HCT116 (cell line): ENCODE data around the gene SUGCT. TPM values are rescaled to one million over a fixed set of nuclear protein-coding genes. Genes with fewer than 3 reads are reported as not detected.

Source experiments
- ATAC-seq: fragments of 200-7000 bp; cut with Tn5 transposase; 2 replicates; pipeline ENCODE4 v1.9.1; 2020; ENCODE audit warnings: mild to moderate bottlenecking, moderate library complexity
- BruUV-seq: library from RNA; stranded (reverse); fragments of 400-500 nt; replicated peaks from 2 replicates; lab custom pipeline; 2021; lab: Mats Ljungman, UMichigan
- CTCF ChIA-PET: fragments of 300-600 bp; sonication (Branson Sonifier 250); formaldehyde crosslinking; loops from one replicate; lab custom pipeline; 2021; ENCODE audit warnings: antibody characterized with exemption; lab: Charles Lee
- POLR2A ChIA-PET: fragments of 300-600, 350-600 bp; sonication (Branson Sonifier 250); formaldehyde crosslinking; loops from one replicate; lab custom pipeline; 2021; ENCODE audit warnings: antibody characterized with exemption; lab: Charles Lee
- RAD21 ChIA-PET, 2 experiments: fragments of 300-600 bp; sonication (Branson Sonifier 250); formaldehyde crosslinking; loops; one replicate each; lab custom pipeline; 2023; ENCODE audit warnings: low total read pairs in 2 of 2; ENCODE audit not compliant: uncharacterized antibody in 2 of 2, unreplicated experiment in 2 of 2, low non-redundant PET in 1 of 2; lab: Charles Lee
- DNase-seq: peaks from one replicate; pipeline ENCODE4 v3.0.0-alpha.2; 2010; ENCODE audit warnings: low read depth, low spot score
- H2AFZ ChIP-seq: fragments of 200-600 bp; shearing (Covaris generic), sonication (generic); 2 replicates; pipeline ENCODE4 v1.6.1; 2017; ENCODE audit warnings: low read depth, mixed run types, mixed read lengths, antibody characterized with exemption, low read length; ENCODE audit not compliant: poor library complexity, severe bottlenecking
- H3K27ac ChIP-seq: 2 replicates; pipeline ENCODE4 v1.5.1; 2012; ENCODE audit warnings: low read depth, low read length
- H3K27me3 ChIP-seq: fragments of 200-600 bp; sonication (generic); 2 replicates; pipeline ENCODE4 v1.6.1; 2016; ENCODE audit warnings: mixed run types, low read length, mixed read lengths; ENCODE audit not compliant: insufficient read depth
- H3K36me3 ChIP-seq, 2 experiments: fragments of 200-500 bp in 1 of 2; fragments of 200-600 bp in 1 of 2; sonication (Bioruptor generic) in 1 of 2; sonication (generic) in 1 of 2; 2 replicates each; pipeline versions ENCODE4 v1.5.1 to v1.6.1; 2014 to 2016; ENCODE audit warnings: low read length in 2 of 2, inconsistent platforms in 1 of 2, mixed read lengths in 1 of 2, mixed run types in 1 of 2; ENCODE audit not compliant: insufficient read depth in 2 of 2, control insufficient read depth in 1 of 2
- H3K4me1 ChIP-seq, 2 experiments: fragments of 200-600 bp in 1 of 2; sonication (generic) in 1 of 2; 2 replicates each; pipeline versions ENCODE4 v1.5.1 to v1.6.1; 2012 to 2017; ENCODE audit warnings: low read length in 2 of 2, inconsistent platforms in 1 of 2, mild to moderate bottlenecking in 1 of 2, mixed read lengths in 1 of 2, mixed run types in 1 of 2, moderate library complexity in 1 of 2; ENCODE audit not compliant: insufficient read depth in 2 of 2, control insufficient read depth in 1 of 2
- H3K4me2 ChIP-seq: fragments of 200-600 bp; sonication (generic); 2 replicates; pipeline ENCODE4 v1.6.1; 2017; ENCODE audit warnings: mixed run types, low read length, mixed read lengths
- H3K4me3 ChIP-seq, 2 experiments: fragments of 200-600 bp in 1 of 2; sonication (generic) in 1 of 2; replicated peaks in 1 of 2; 2 replicates each; pipeline ENCODE4 v1.5.1; 2011 to 2016; ENCODE audit warnings: low read length in 2 of 2, control low read depth in 1 of 2, low read depth in 1 of 2, mild to moderate bottlenecking in 1 of 2, mixed read lengths in 1 of 2, mixed run types in 1 of 2
- H3K79me2 ChIP-seq: fragments of 200-600 bp; sonication (generic); 2 replicates; pipeline ENCODE4 v1.6.1; 2017; ENCODE audit warnings: mild to moderate bottlenecking, mixed run types, low read length, moderate library complexity, mixed read lengths; ENCODE audit not compliant: insufficient read depth
- H3K9ac ChIP-seq: fragments of 200-600 bp; sonication (generic); 2 replicates; pipeline ENCODE4 v1.6.1; 2016; ENCODE audit warnings: low read length, mixed read lengths
- H3K9me2 ChIP-seq: fragments of 200-600 bp; sonication (generic), shearing (Covaris generic); 2 replicates; pipeline ENCODE4 v1.6.1; 2017; ENCODE audit warnings: mixed run types, mild to moderate bottlenecking, moderate library complexity; ENCODE audit not compliant: insufficient read depth
- H3K9me3 ChIP-seq, 2 experiments: fragments of 200-500 bp in 1 of 2; fragments of 200-600 bp in 1 of 2; sonication (Bioruptor generic) in 1 of 2; sonication (generic) in 1 of 2; 2 replicates each; pipeline ENCODE4 v1.6.1; 2014 to 2017; ENCODE audit warnings: low read length in 2 of 2, mixed read lengths in 2 of 2, inconsistent platforms in 1 of 2, low read depth in 1 of 2, mild to moderate bottlenecking in 1 of 2, mixed run types in 1 of 2, moderate library complexity in 1 of 2; ENCODE audit not compliant: control insufficient read depth in 1 of 2, insufficient read depth in 1 of 2
- H4K20me1 ChIP-seq: fragments of 200-600 bp; sonication (generic), shearing (Covaris generic); 2 replicates; pipeline ENCODE4 v1.6.1; 2017; ENCODE audit warnings: mixed run types, mild to moderate bottlenecking, moderate library complexity; ENCODE audit not compliant: insufficient read depth
- CBX3 ChIP-seq: IDR thresholded peaks from 2 replicates; pipeline ENCODE4 v1.6.1; 2012; ENCODE audit warnings: low read depth
- EZH2 ChIP-seq: fragments of 200-600 bp; sonication (generic); IDR thresholded peaks from 2 replicates; pipeline ENCODE4 v1.6.1; 2017; ENCODE audit warnings: antibody characterized with exemption, mixed run types
- FOSL1 ChIP-seq: IDR thresholded peaks from 2 replicates; pipeline ENCODE4 v1.6.1; 2012; ENCODE audit warnings: low read depth
- POLR2AphosphoS5 ChIP-seq: IDR thresholded peaks from 2 replicates; pipeline ENCODE4 v1.6.1; 2011; ENCODE audit warnings: mild to moderate bottlenecking, low read depth, low read length, moderate library complexity
- SIN3A ChIP-seq: IDR thresholded peaks from 2 replicates; pipeline ENCODE4 v1.6.1; 2012; ENCODE audit warnings: low read depth
- SRF ChIP-seq: IDR thresholded peaks from 2 replicates; pipeline ENCODE4 v1.6.1; 2012; ENCODE audit warnings: low read depth
- TCF7L2 ChIP-seq: IDR thresholded peaks from 2 replicates; pipeline ENCODE4 v1.7.0; 2011; ENCODE audit warnings: borderline replicate concordance, inconsistent platforms; ENCODE audit not compliant: insufficient read depth, insufficient read length; ENCODE audit errors: extremely low read depth
- ZFX ChIP-seq: fragments of 450-650 bp; IDR thresholded peaks from 2 replicates; pipeline ENCODE4 v1.6.1; 2017
- intact Hi-C: fragments of 100-400 bp; cut with micrococcal nuclease; formaldehyde crosslinking; loops from 2 replicates; pipeline ENCODE4 v1.10.0; 2022
- total RNA-seq: library from RNA; stranded (reverse); gene quantifications from one replicate; pipeline ENCODE4 v1.2.1, GENCODE V29; 2021; ENCODE audit not compliant: unreplicated experiment
- TF ChIP-seq, protein P1 (sequence below), 3 experiments: fragments of 200-600 bp in 1 of 3; sonication (generic) in 1 of 3; IDR thresholded peaks in 2 of 3; conservative IDR thresholded peaks in 1 of 3; 2 replicates each; pipeline ENCODE4 v1.5.1; 2012 to 2017; ENCODE audit warnings: low read depth in 2 of 3, low read length in 2 of 3, antibody characterized with exemption in 1 of 3, borderline replicate concordance in 1 of 3, control low read depth in 1 of 3, mild to moderate bottlenecking in 1 of 3, mixed read lengths in 1 of 3, mixed run types in 1 of 3, moderate library complexity in 1 of 3; ENCODE audit not compliant: insufficient read depth in 1 of 3

The SUGCT gene
- total RNA-seq, 1 experiment from 2014 or later, result 4.4 TPM

DNA sequence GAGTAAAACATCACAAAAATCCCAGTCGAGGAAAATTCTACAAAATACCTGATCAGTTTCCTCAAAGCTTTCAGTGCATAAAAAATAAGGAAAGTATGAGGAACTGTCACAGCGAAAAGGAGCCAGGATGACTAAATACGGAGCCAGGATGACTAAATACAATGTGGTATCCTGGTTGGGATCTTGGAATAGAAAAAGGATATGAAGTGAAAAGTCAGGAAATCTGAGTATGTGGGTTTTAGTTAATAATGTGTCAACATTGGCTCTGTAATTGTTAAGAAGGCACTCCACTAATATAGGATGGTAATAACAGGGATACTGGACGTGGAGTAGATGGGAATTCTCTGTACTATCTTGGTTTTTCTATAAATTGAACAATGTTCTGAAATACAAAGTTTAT is 175.5 kb downstream of the SUGCT start (continued):
- TF ChIP-seq EZH2 (no peak), SRF (no peak), FOSL1 (no peak)

DNA sequence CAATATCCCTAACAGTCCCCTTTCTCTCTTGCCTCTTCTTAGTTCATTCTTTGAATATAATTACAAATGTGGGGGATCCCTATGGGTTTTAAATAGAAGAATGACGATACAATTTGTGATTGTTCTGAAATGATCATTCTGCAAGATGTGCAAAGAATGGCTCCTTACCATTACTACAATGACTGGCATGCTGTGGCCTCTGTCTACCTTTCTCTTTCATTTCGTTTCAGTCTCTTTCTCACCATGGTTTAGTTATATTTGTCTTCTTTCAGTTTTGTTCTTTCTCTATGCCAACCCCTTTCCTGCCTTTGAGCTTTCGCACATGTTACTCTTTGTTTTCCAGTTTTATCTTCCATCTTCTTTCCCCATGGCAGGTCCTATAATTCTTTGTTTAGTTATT is 176.5 kb downstream of the SUGCT start:
- Histone ChIP-seq H3K4me3 (no peak overlapping the region), H3K36me3 (no peaks in the 10 kb centered on the region), H2AFZ (no peak overlapping the region), H3K9me3 (no peaks in the 10 kb centered on the region), H4K20me1 (no peaks in the 10 kb centered on the region), H3K9me2 (no peaks in the 10 kb centered on the region), H3K9ac (no peak overlapping the region), H3K4me1 (no peaks in the 10 kb centered on the region), H3K79me2 (no peaks in the 10 kb centered on the region), H3K4me2 (no peak overlapping the region), H3K27me3 (no peaks in the 10 kb centered on the region), H3K27ac (no peak overlapping the region)
- POLR2A ChIA-PET, result no interaction called here
- BruUV-seq, result no TSS peak
- RAD21 ChIA-PET, result no interaction called here
- CTCF ChIA-PET, result no interaction called here
- intact Hi-C loops, result no loop called here
- TF ChIP-seq EZH2, result no peak
- no peak for TF ChIP-seq TCF7L2
- TF ChIP-seq SIN3A, result no peak
- TF ChIP-seq POLR2AphosphoS5, result no peak
- no peak for TF ChIP-seq CBX3
- TF ChIP-seq, protein P1, sequence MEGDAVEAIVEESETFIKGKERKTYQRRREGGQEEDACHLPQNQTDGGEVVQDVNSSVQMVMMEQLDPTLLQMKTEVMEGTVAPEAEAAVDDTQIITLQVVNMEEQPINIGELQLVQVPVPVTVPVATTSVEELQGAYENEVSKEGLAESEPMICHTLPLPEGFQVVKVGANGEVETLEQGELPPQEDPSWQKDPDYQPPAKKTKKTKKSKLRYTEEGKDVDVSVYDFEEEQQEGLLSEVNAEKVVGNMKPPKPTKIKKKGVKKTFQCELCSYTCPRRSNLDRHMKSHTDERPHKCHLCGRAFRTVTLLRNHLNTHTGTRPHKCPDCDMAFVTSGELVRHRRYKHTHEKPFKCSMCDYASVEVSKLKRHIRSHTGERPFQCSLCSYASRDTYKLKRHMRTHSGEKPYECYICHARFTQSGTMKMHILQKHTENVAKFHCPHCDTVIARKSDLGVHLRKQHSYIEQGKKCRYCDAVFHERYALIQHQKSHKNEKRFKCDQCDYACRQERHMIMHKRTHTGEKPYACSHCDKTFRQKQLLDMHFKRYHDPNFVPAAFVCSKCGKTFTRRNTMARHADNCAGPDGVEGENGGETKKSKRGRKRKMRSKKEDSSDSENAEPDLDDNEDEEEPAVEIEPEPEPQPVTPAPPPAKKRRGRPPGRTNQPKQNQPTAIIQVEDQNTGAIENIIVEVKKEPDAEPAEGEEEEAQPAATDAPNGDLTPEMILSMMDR (IDR thresholded peaks at IDR 0.05 in 2 of 3, conservative IDR thresholded peaks at IDR 0.05 in 1 of 3; ENCODE audit: borderline replicate concordance in 1 of 3, insufficient read depth in 1 of 3, low read depth in 2 of 3, low read length in 2 of 3), result no peak
- no peak for TF ChIP-seq ZFX
- DNase-seq (no peak), ATAC-seq (no peak)
